Cardiac septum (tissue), 1 donor: ENCODE data around the gene ENPP6. TPM values are rescaled to one million over a fixed set of nuclear protein-coding genes. Genes with fewer than 3 reads are reported as not detected.

Source experiments
- DNase-seq: peaks from one replicate; pipeline ENCODE4 v3.0.0-alpha.2; 2020; ENCODE audit warnings: low spot score
- intact Hi-C: fragments of 100-400 bp; cut with DNase I; formaldehyde crosslinking; loops from one replicate; pipeline ENCODE4 v1.14.0; 2022
- total RNA-seq: library from RNA; stranded (reverse); fragmentation: NEBNext Ultra II Directional; extraction: Animal tissue kit (Norgen Biotek cat#: 25700); gene quantifications from one replicate; pipeline ENCODE4 v1.2.1, GENCODE V29; 2021
- donor health status: DM: no; HTN: no; CAD: no.

Gene ENPP6
- total RNA-seq, 1 donor from 2014 or later = 0.05 TPM

- DNase-seq = no peak
- intact Hi-C loops = no loop called here
These were observed 20.8 kb downstream of the ENPP6 start for GRCh38 chr4:184196730-184197385.

- intact Hi-C loops = no loop called here
These were observed 23.8 kb downstream of the ENPP6 start for GRCh38 chr4:184193556-184194525.

DNA sequence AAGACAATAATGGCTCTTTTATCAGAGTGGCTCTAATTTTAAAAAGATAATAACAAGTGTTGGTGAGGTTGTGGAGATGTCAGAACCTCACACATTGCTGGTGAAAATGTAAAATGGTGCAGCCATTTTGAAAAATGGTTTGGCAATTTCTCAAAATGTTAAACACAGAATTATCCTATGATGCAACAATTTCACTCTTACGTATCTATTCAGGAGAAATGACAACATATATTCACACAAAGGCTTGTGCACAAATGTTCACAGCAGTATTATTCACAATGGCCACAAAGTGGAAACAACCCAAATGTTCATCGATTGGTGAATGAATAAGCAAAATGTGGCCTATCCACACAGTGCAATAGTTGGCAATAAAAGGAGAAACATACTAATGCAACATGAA is 24.7 kb downstream of the ENPP6 start:
- intact Hi-C loops = no loop called here
- no peak for DNase-seq

More at GRCh38 chr4:184193556-184194525, 23.8 kb downstream of the ENPP6 start:
- no peak for DNase-seq

GRCh38 chr4:184191267-184191666 is 26.4 kb downstream of the ENPP6 start:
- intact Hi-C loops = no loop called here
- no peak for DNase-seq

DNA sequence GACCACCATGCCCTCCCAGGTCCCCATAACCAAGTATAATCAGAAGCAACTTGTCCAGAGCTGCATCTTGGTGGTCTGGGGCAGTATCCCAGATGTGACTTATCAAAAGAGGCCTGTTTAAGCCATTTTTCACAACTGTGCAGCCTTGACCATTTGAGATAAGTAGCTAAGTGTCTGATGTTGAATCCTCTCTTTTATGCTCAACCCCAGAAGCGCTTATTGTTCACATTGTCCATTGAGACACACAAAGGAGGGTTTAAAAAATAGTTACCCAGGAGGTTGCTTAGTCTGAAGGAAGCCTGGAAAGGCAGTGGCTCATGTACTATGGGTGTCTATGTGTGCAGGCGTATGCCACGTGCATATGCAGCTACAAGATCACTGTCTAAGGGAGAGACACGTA is 27.0 kb downstream of the ENPP6 start:
- intact Hi-C loops = no loop called here

GRCh38 chr4:184189966-184190365 is 27.7 kb downstream of the ENPP6 start:
- intact Hi-C loops = no loop called here
- no peak for DNase-seq

More for the DNA sequence above, 27.0 kb downstream of the ENPP6 start:
- no peak for DNase-seq

- intact Hi-C loops = no loop called here
- no peak for DNase-seq
These were observed 29.0 kb downstream of the ENPP6 start for GRCh38 chr4:184188443-184189400.

- no peak for DNase-seq
- intact Hi-C loops = no loop called here
These were observed 40.4 kb downstream of the ENPP6 start for GRCh38 chr4:184177271-184177670.

GRCh38 chr4:184174571-184175488 is 42.8 kb downstream of the ENPP6 start:
- DNase-seq = no peak
- intact Hi-C loops = no loop called here

- DNase-seq = no peak
- intact Hi-C loops = no loop called here
These were observed 46.7 kb downstream of the ENPP6 start for GRCh38 chr4:184171011-184171410.

DNA sequence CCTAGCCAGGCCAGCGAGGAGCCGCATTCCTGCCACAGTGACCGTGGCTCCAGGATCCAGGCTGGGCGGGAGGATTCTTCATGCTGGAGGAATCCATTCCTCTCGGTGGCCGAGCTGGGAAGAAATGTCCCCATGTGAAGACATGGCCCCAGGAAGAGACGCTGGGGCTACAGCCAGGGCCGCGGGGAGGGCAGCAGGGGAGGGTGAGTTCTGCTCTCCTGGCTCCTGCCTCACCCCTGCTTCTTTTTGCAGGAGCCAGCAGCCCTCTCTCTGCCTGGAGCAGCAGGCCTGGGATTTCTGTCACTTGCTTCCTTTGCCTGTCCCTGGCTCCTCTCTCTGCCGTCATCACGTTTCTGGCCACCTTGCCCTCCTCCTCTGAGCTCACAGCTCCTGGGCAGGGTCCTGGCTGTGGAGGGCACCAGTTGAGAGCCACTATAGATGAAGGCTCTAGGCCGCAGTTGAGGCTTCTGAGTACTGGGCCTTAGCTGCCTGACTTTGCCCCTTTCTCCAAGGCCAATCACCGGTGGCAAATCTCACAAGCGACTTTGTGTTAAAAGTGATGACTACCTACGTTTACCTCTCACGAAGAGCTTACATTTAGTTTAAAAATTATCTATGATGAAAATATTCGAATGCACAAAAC is 48.3 kb downstream of the ENPP6 start:
- intact Hi-C loops = loop anchor here (10.0 kb wide), 2 partner anchors 445 to 695 kb away; no protein-coding TSS in a partner anchor
- no peak for DNase-seq

DNA sequence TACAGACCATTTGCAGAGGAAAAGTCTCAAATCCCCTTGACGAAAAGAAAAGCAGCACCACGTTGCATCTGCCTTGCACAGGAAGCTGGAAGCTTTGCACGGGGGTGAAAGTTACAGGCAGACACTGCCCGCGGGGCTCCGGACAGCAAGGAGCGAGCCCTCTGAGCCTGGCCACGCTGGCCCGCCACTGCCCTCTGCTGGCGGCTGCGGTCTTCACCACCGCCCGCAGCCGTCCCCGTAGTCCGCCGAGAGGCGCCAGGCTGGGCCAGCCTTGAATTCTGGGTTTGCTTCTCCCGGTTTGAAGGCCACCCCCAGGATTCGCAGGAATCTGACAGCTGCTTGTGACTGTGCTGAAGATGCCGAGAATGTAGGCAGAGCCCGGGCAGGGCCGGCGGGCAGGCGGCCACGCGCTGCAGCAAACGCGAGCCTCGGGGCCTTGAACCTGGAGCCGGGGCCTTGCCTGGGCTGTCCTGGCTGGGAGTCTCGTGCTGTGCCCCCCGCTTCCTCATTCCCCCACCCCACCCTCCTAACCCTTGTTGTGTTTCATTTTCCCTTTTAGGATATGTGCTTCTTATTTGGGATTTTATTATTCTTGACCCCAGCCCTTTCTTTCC is 49.2 kb downstream of the ENPP6 start:
- DNase-seq = peak; percentile 87
- intact Hi-C loops = loop anchor here (1.0 to 10.0 kb wide), 3 partner anchors 328 to 694 kb away; no protein-coding TSS in a partner anchor

- intact Hi-C loops = loop anchor here (10.0 kb wide), 2 partner anchors 443 to 693 kb away; no protein-coding TSS in a partner anchor
- DNase-seq = no peak
These were observed 50.1 kb downstream of the ENPP6 start for GRCh38 chr4:184167576-184167975.

GRCh38 chr4:184166736-184167135 is 50.9 kb downstream of the ENPP6 start:
- intact Hi-C loops = loop anchor here (10.0 kb wide), 2 partner anchors 442 to 692 kb away; no protein-coding TSS in a partner anchor
- DNase-seq = no peak

- no peak for DNase-seq
- intact Hi-C loops = loop anchor here (10.0 kb wide), 2 partner anchors 440 to 690 kb away; no protein-coding TSS in a partner anchor
These were observed 52.4 kb downstream of the ENPP6 start for GRCh38 chr4:184165291-184165690.

DNA sequence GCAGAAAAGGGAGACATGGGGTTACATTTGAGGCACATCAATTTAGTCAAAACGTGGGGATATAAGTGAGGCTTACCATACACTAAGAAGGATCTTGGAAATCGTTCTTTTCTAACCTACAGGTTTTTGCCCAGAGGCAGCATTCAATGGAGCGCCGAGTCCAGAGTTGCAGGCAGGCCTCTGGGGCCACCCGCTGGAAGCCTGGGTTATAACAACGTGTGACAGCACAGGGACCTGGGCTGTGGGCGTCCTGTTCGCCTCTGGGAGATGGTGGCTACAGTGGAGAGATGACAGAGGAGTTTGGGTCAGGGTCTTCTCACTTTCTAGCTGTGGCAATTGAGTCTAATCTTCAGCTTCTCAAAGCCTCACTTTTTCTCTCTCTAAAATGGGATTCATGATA is 53.9 kb downstream of the ENPP6 start:
- intact Hi-C loops = loop anchor here (1.0 to 10.0 kb wide), 4 partner anchors 62 to 689 kb away; no protein-coding TSS in a partner anchor
- DNase-seq = no peak

GRCh38 chr4:184162596-184162995 is 55.1 kb downstream of the ENPP6 start:
- intact Hi-C loops = loop anchor here (5.0 to 10.0 kb wide), 3 partner anchors 60 to 688 kb away; no protein-coding TSS in a partner anchor
- DNase-seq = no peak
